ENCODE measurements around the gene TNS3. TPM values are rescaled to one million over a fixed set of nuclear protein-coding genes. Genes with fewer than 3 reads are reported as not detected.

TNS3 gene
- total RNA-seq, 1 donor from 2014 or later: 120 TPM

- H3K9me3 Mint-ChIP-seq (ENCODE audit: low read depth): no peaks in the 10 kb centered on the region
- H3K4me1 Mint-ChIP-seq (ENCODE audit: low read depth): peaks cover 10% of the 10 kb centered on the region
- no peak overlapping the region for H3K4me3 Mint-ChIP-seq (ENCODE audit: low read depth)
- peak overlapping the region; percentile 85 for H3K27ac Mint-ChIP-seq
- H3K27me3 Mint-ChIP-seq: no peaks in the 10 kb centered on the region
- peaks cover 28% of the 10 kb centered on the region for H3K36me3 Mint-ChIP-seq (ENCODE audit: insufficient read depth)
- no peak for DNase-seq (ENCODE audit: low spot score, unreplicated experiment)
- no peak for TF ChIP-seq CTCF (IDR thresholded peaks at IDR 0.05; ENCODE audit: unreplicated experiment)
These were observed 173.9 kb downstream of the TNS3 start for GRCh38 chr7:47407821-47408674.

DNA sequence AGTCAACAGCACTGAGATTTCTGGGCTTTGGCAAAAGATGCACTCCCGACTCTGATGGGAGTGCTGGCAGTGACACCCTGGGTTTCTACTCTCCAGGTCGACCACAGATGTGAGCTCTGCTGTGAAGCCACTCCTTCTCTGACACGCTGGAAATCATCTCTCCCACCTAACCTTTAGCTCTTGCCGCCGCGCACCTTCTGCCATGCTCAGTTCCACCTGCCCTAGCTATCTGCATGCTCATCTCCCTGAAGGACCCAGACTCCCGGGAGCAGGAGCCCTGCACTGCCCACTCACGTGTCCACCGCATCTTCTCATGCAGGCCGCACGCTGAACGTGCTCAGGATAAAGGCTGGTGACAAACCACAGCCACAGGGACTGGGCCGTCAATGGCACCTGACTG, 174.8 kb downstream of the TNS3 start:
- Mint-ChIP-seq H3K27me3 (no peaks in the 10 kb centered on the region), H3K9me3 (ENCODE audit: low read depth) (no peaks in the 10 kb centered on the region), H3K27ac (peak overlapping the region; percentile 10), H3K4me3 (ENCODE audit: low read depth) (no peak overlapping the region), H3K36me3 (ENCODE audit: insufficient read depth) (peaks cover 28% of the 10 kb centered on the region), H3K4me1 (ENCODE audit: low read depth) (peaks cover 10% of the 10 kb centered on the region)
- TF ChIP-seq CTCF (IDR thresholded peaks at IDR 0.05; ENCODE audit: unreplicated experiment): no peak
- DNase-seq (ENCODE audit: low spot score, unreplicated experiment): no peak

DNA sequence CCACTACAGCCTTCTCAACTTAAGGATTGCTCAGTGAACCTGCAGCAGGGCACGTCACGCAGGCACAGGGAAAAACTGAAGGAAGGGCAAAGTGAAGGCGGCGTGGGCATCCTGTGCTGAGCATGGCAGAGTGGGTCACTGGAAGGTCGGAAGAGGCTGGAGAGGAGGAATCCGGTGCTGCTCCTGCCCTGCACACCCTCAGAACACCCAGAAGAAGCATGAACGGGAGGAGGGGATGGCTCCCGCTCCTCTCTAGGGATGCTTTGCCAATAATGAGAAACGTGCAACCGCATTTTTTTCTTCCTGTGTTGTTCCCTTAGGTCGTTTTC, 175.1 kb downstream of the TNS3 start:
- no peak for TF ChIP-seq CTCF (IDR thresholded peaks at IDR 0.05; ENCODE audit: unreplicated experiment)
- Mint-ChIP-seq H3K27ac (no peak overlapping the region), H3K36me3 (ENCODE audit: insufficient read depth) (peaks cover 28% of the 10 kb centered on the region), H3K9me3 (ENCODE audit: low read depth) (no peaks in the 10 kb centered on the region), H3K4me1 (ENCODE audit: low read depth) (peaks cover 10% of the 10 kb centered on the region), H3K4me3 (ENCODE audit: low read depth) (no peak overlapping the region), H3K27me3 (no peaks in the 10 kb centered on the region)
- DNase-seq (ENCODE audit: low spot score, unreplicated experiment): no peak

DNA sequence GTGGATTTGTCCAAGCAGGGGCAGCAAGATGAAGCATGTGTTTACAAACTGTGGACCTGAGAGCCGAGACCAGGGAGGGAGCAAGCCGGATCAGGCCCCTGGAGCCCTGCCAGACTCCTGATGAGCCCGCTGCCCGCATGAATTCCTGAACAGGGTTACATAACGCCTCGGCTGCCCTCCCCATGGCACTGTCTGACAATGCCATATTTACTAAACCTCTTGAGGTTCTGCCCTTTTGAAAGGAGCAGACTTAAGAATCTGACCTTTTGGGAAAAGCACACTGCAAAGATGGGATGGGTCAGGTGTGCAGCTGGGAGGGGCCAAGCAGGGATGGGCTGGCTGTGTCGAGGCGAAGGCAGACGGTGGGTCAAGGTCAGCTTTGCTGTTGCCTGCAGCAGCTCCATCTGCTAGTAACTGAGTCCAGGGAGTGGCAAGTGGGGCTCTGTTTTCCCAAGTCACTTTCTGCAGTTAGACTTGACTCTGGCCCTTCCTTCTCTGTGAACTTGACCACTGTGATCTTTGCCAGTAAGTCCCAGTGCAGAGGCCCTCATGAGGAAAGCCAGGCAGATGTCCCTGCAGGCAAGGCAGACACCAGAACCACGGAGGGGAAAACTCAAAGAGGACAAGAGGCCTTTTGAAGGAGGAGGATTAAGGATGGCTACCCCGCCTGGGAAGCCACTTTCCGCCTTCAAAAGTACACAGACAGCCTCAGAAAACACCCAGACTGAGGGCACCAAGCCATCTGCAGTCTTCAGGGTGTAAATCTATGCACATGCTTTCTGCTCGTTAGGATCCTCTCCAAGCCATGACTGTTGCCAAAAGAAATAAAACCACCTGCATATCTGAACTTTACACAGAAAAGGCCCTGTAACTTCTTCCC, 175.8 kb downstream of the TNS3 start:
- peak overlapping the region; percentile 54 for H3K27ac Mint-ChIP-seq
- no peak for DNase-seq (ENCODE audit: low spot score, unreplicated experiment)
- no peak for TF ChIP-seq CTCF (IDR thresholded peaks at IDR 0.05; ENCODE audit: unreplicated experiment)
- H3K9me3 Mint-ChIP-seq (ENCODE audit: low read depth): no peaks in the 10 kb centered on the region
- peaks cover 24% of the 10 kb centered on the region for H3K36me3 Mint-ChIP-seq (ENCODE audit: insufficient read depth)
- H3K27me3 Mint-ChIP-seq: no peaks in the 10 kb centered on the region
- no peak overlapping the region for H3K4me3 Mint-ChIP-seq (ENCODE audit: low read depth)
- H3K4me1 Mint-ChIP-seq (ENCODE audit: low read depth): peaks cover 10% of the 10 kb centered on the region

DNA sequence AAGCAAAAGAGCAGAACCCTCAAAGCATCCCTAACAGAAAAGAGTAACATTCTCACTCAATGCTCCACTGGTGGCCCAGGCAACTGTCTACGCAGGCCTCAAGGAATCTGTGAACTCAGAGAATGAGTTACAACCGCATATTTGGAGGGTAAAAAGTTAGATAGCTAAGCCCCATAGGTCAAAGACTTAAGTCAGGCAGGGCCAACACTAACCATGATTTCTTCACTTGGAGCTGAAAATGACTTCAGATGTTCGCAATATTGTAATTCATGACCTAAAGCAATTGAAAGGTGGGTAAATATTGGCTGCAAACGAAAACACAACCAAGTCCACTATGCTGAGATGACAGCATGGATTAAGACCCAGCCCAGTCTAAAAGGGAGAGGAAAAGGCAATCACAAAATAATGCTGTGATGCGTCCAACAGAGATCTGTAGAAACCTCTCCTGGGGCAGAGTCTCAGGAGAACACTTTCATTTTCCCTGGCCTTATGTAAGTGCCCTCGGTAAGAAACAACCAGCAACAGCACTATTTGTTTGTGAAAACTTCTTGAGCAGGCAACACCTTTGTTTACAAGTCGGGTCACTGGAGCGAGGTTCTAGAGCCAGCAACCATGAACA, 176.5 kb downstream of the TNS3 start:
- H3K4me1 Mint-ChIP-seq (ENCODE audit: low read depth): peaks cover 10% of the 10 kb centered on the region
- H3K27me3 Mint-ChIP-seq: no peaks in the 10 kb centered on the region
- H3K36me3 Mint-ChIP-seq (ENCODE audit: insufficient read depth): peaks cover 24% of the 10 kb centered on the region
- H3K27ac Mint-ChIP-seq: no peak overlapping the region
- no peak for DNase-seq (ENCODE audit: low spot score, unreplicated experiment)
- TF ChIP-seq CTCF (IDR thresholded peaks at IDR 0.05; ENCODE audit: unreplicated experiment): no peak
- H3K9me3 Mint-ChIP-seq (ENCODE audit: low read depth): no peaks in the 10 kb centered on the region
- no peak overlapping the region for H3K4me3 Mint-ChIP-seq (ENCODE audit: low read depth)

All from progenitor cell of endocrine pancreas (in vitro differentiated cells).